NCI-H1417 treated with DMSO at 0.1 percent for 48 hours (cell line): ENCODE results near the gene SFI1.
"Not testable (repeated sequence)": the region's sequence is repeated elsewhere in the genome, so short reads cannot be mapped to it uniquely, and the experiment has no call there.

Experiments used
- DNase-seq: peaks from one replicate; lab custom pipeline; 2025; lab: John Stamatoyannopoulos, UW

Gene SFI1, protein sequence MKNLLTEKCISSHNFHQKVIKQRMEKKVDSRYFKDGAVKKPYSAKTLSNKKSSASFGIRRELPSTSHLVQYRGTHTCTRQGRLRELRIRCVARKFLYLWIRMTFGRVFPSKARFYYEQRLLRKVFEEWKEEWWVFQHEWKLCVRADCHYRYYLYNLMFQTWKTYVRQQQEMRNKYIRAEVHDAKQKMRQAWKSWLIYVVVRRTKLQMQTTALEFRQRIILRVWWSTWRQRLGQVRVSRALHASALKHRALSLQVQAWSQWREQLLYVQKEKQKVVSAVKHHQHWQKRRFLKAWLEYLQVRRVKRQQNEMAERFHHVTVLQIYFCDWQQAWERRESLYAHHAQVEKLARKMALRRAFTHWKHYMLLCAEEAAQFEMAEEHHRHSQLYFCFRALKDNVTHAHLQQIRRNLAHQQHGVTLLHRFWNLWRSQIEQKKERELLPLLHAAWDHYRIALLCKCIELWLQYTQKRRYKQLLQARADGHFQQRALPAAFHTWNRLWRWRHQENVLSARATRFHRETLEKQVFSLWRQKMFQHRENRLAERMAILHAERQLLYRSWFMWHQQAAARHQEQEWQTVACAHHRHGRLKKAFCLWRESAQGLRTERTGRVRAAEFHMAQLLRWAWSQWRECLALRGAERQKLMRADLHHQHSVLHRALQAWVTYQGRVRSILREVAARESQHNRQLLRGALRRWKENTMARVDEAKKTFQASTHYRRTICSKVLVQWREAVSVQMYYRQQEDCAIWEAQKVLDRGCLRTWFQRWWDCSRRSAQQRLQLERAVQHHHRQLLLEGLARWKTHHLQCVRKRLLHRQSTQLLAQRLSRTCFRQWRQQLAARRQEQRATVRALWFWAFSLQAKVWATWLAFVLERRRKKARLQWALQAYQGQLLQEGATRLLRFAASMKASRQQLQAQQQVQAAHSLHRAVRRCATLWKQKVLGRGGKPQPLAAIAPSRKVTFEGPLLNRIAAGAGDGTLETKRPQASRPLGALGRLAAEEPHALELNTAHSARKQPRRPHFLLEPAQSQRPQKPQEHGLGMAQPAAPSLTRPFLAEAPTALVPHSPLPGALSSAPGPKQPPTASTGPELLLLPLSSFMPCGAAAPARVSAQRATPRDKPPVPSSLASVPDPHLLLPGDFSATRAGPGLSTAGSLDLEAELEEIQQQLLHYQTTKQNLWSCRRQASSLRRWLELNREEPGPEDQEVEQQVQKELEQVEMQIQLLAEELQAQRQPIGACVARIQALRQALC

GRCh38 chr22:31496007-31496734, at the start of gene SFI1:
SFI1 (plus strand) TSS chr22:31496536; CDS start chr22:31508285, 11,749 bp downstream.
- peak; percentile 60 for DNase-seq

GRCh38 chr22:31446767-31447166, 49.6 kb upstream of the SFI1 start:
- DNase-seq = no peak

- no peak for DNase-seq
These were observed 49.0 kb upstream of the SFI1 start for GRCh38 chr22:31447337-31447736.

DNA sequence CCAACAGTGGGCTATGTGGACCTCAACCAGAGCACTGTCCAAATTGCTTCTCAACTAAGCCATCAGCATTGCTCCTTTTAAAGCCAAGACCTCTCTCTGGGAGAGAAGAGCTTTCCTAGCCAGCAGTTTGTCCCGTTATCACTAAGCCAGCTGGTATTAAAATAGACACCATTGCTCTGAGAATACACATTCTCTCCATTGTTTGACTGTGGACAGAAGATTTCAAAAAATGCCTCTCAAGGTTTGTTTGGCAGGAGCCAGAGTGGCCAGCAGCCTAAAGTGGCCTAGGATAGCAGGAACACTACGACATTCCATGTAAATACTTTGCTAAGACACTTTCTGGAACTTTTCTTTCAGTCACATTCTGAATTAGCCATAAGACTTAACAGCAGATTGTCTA, 48.0 kb upstream of the SFI1 start:
- DNase-seq = no peak

GRCh38 chr22:31449506-31449905, 46.8 kb upstream of the SFI1 start:
- DNase-seq = no peak

GRCh38 chr22:31451709-31452571, 44.4 kb upstream of the SFI1 start:
- no peak for DNase-seq

GRCh38 chr22:31461699-31462098, 34.6 kb upstream of the SFI1 start:
- no peak for DNase-seq

DNA sequence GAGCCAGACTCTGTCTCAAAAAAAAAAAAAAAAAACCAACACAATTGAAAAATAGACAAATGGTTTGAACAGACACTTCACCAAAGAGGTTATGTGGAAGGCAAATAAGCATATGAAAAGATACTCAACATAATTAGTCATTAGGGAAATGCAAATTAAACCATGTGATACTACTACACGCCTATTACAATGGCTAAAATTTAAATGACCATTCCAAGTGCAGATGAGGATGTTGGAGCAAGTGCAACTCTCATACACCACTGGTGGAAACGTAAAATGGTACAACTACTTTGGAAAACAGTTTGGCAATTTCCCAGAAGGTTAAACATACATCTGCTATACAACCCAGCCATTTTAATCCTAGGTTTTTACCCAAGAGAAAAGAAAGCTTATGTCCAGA, 31.0 kb upstream of the SFI1 start:
- no peak for DNase-seq

GRCh38 chr22:31474743-31475142, 21.6 kb upstream of the SFI1 start:
- no peak for DNase-seq

DNA sequence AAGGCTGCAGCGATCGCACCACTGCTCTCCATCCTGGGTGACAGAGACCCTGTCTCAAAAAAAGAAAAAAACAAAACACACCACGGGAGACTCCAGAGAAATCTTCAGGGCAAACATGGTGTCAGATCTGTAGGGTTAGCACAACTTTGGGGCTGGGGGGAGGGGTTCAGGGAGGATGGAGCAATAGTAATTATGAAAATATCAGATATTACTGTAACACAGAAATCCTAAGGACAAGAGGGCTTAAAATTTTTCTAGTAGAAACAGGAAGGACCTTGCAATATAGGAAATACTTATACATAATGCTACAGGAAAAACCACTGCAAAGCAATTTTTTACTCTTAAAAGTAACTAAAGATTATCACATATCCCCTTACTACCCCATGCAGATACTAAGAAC, 20.5 kb upstream of the SFI1 start:
- no peak for DNase-seq

DNA sequence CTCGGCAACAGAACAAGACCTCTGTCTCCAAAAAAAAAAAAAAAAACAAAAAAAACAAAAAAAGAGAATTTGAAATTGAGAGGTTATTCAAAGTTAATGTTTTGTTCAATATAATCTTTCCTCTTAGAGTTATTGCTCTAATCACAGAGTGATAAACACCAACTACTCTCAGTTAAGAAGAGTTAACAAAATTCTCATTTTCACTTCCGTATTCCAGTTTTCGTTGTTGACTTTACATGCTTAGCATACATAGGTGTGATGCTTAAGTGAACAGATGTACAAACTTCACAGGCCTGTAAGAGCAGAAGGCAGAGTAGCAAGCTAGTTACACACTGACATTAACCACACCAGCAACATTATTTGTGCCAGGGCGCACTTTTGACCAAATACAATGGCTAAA, 19.0 kb upstream of the SFI1 start:
- no peak for DNase-seq

- DNase-seq = no peak
These were observed 15.2 kb upstream of the SFI1 start for GRCh38 chr22:31481129-31481528.

DNA sequence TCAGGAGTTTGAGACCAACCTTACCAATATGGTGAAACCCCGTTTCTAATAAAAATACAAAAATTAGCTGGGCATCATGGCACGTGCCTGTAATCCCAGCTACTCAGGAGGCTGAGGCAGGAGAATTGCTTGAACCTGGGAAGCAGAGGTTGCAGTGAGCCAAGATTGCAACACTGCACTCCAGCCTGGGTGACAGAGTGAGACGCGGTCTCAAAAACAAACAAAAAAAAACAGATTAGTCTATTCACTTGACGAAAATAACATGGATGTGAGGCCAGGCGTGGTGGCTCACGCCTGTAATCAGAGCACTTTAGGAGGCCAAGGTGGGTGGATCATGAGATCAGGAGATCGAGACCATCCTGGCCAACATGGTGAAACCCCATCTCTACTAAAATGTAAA, 13.9 kb upstream of the SFI1 start:
- DNase-seq = not testable (repeated sequence)

- DNase-seq = not testable (repeated sequence)
These were observed 10.0 kb upstream of the SFI1 start for GRCh38 chr22:31486369-31486768.

- DNase-seq = no peak
These were observed 9.4 kb upstream of the SFI1 start for GRCh38 chr22:31486951-31487350.

GRCh38 chr22:31488346-31488883, 7.9 kb upstream of the SFI1 start:
- no peak for DNase-seq

DNA sequence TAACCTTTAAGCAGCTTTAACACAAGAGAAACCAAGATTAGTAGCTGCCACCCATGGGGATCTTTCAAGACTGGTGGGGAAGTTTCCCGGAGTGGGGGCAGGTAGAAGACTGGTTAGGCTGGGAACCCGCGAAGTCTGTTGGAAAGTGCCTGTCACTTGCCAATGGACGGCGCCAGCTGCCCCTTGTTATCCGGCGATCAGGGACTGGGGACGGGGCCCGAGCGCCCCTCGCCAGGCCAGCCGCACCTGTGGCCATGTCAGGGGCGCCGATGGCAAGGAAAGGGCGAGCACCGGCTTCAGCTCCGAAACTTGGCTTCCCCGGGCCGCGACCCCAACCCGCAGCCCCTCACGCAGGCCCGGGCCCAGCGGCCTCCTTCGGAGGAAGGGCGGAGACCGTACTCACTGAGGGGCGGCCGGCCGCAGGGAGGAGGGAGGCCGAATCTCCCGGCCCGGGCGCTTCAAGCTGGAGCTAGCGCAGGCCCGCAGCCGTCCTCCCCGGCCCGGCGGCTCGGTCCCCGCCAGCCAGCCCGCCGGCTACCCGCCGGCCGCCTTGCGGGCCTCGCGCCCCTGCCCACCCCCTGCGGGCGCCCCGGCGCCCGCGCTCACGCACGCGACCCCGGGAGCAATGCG, 7.2 kb upstream of the SFI1 start:
- no peak for DNase-seq

DNA sequence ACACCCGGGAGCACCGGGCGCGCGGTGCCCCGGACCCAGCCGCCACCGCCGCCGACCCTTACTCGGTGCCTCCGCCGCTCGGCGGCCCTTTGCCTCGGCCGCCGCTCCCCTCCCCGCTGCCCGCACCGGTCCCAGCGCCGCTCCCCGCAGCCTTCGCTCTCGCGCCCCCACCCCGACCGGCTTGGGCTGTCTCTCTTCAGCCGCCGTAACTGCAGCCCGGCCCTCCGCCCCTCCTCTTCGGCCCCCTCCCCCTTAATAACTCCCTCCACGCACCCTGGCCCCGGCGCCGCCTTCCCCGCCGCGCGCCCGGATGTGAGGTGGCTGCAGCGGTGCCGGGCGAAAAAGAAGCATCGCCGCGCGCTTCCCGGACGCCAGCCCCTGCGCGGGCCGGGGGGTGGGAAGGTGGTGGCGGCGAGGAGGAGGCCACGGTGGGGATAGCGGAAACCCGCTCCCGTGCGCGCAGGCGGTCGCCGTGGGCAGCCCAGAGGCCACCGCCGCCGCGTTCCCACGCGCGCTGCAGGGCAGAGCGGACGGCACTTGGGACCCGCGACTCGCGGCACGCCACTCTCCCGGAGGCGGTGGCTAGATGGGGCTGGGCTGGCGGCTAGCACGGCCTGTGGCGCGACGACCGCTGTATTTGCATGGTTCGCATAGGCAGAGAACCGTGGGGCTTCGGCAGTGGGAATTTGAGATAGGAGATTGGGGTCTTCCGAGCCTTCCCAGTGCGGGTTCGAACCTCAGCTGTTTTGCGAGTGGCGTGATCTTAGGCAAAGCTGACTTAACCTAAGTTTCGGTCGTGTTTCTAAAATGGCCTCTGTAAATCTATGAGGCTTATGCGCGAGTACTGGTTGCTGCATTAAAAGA, 6.5 kb upstream of the SFI1 start, which contains the start of gene EIF4ENIF1:
Gene EIF4ENIF1, minus strand, starts transcription at position 211 of the 864 bp plus-strand sequence. CDS start 1,124 bp downstream, outside the sequence.
- no peak for DNase-seq

DNA sequence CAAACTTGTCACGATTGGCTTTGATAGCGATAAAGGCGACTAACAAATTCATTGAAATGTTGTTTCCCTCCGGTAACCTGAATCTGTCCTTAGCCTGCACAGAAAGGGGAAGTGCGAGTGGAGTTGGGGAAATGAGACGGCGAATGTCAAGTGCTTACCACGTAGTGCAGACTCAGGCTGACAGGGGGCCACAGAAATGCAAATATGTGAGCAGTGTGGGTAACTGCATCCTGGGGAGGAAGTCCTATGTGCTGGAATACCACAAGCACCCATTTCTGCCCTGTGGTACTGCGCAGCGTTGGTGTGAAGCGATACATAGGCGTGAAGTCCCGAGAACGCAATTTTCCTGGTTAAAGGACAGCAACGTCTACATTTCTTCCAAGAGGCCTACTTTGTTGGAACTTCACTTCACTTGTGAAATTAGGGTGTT, 5.8 kb upstream of the SFI1 start:
- no peak for DNase-seq
